ENCODE results near the gene SPIN1. TPM values are rescaled to one million over a fixed set of nuclear protein-coding genes. Genes with fewer than 3 reads are reported as not detected.
A peak's percentile ranks its signal among the peaks of the same experiment; 100 is the strongest.

The SPIN1 gene
- total and polyA plus RNA-seq, 4 donors = 22.6 to 135 (median 35.3) TPM

- peak overlapping the region; percentile 92 for H3K4me3 ChIP-seq
- no peak for TF ChIP-seq CTCF (IDR thresholded peaks at IDR 0.05; ENCODE audit: control extremely low read depth, extremely low read depth)
- peak overlapping the region; percentile 85 to 97 for H3K9ac ChIP-seq (ENCODE audit: insufficient read depth in 1 of 2, low read length in 2 of 2)
- peaks cover 0 to 2% (median 0%) of the 10 kb centered on the region in 4 donors for H3K9me3 ChIP-seq (ENCODE audit: control insufficient read depth in 4 of 4, insufficient read depth in 3 of 4, low read length in 3 of 4)
- peak in 1 of 3 donors; percentile 56 for DNase-seq
- peak overlapping the region; percentile 74 to 99 for H3K27ac ChIP-seq (ENCODE audit: low read depth in 1 of 2, low read length in 1 of 2)
- no peaks in the 10 kb centered on the region for H3K27me3 ChIP-seq (ENCODE audit: control insufficient read depth in 3 of 3, insufficient read depth in 3 of 3, low read length in 2 of 3)
- peak; percentile 4 for ATAC-seq (ENCODE audit: insufficient read depth, low FRiP score)
- no peaks in the 10 kb centered on the region for H3K36me3 ChIP-seq (ENCODE audit: control insufficient read depth in 4 of 4, insufficient read depth in 4 of 4, low read length in 4 of 4)
- 29 to 31% methylated on average over 14 of the region's 14 CpGs for WGBS, 2 donors
- H3K4me1 ChIP-seq (ENCODE audit: control insufficient read depth in 5 of 5, insufficient read depth in 5 of 5, low read length in 5 of 5) = peaks cover 0 to 31% (median 8%) of the 10 kb centered on the region in 5 donors
Observed at GRCh38 chr9:88387036-88387551, 1.1 kb upstream of the SPIN1 start.

GRCh38 chr9:88387552-88388202, 567 bp upstream of the SPIN1 start:
- no peaks in the 10 kb centered on the region for H3K27me3 ChIP-seq (ENCODE audit: control insufficient read depth in 3 of 3, insufficient read depth in 3 of 3, low read length in 2 of 3)
- peak overlapping the region; percentile 92 for H3K4me3 ChIP-seq
- no peaks in the 10 kb centered on the region for H3K36me3 ChIP-seq (ENCODE audit: control insufficient read depth in 4 of 4, insufficient read depth in 4 of 4, low read length in 4 of 4)
- peaks cover 0 to 37% (median 8%) of the 10 kb centered on the region in 5 donors for H3K4me1 ChIP-seq (ENCODE audit: control insufficient read depth in 5 of 5, insufficient read depth in 5 of 5, low read length in 5 of 5)
- TF ChIP-seq CTCF (IDR thresholded peaks at IDR 0.05; ENCODE audit: control extremely low read depth, extremely low read depth) = no peak
- H3K27ac ChIP-seq (ENCODE audit: low read depth in 1 of 2, low read length in 1 of 2) = peak overlapping the region; percentile 74 to 99
- peaks cover 0 to 2% (median 0%) of the 10 kb centered on the region in 4 donors for H3K9me3 ChIP-seq (ENCODE audit: control insufficient read depth in 4 of 4, insufficient read depth in 3 of 4, low read length in 3 of 4)
- ATAC-seq (ENCODE audit: insufficient read depth, low FRiP score) (peak; percentile 22), DNase-seq (peak; percentile 67 to 85 (median 80))
- 1 to 2% methylated on average over 40 of the region's 40 CpGs for WGBS, 2 donors
- H3K9ac ChIP-seq (ENCODE audit: insufficient read depth in 1 of 2, low read length in 2 of 2) = peak overlapping the region; percentile 85 to 97

- no peak for TF ChIP-seq CTCF (IDR thresholded peaks at IDR 0.05; ENCODE audit: control extremely low read depth, extremely low read depth)
- DNase-seq (peak; percentile 84 to 85 (median 84)), ATAC-seq (ENCODE audit: insufficient read depth, low FRiP score) (peak; percentile 41)
- peak overlapping the region; percentile 82 to 99 for H3K27ac ChIP-seq (ENCODE audit: low read depth in 1 of 2, low read length in 1 of 2)
- WGBS, 2 donors = 1 to 2% methylated on average over 46 to 70 of the region's 71 CpGs
- H3K27me3 ChIP-seq (ENCODE audit: control insufficient read depth in 3 of 3, insufficient read depth in 3 of 3, low read length in 2 of 3) = no peaks in the 10 kb centered on the region
- peak overlapping the region; percentile 97 for H3K4me3 ChIP-seq
- peaks cover 0 to 2% (median 0%) of the 10 kb centered on the region in 4 donors for H3K9me3 ChIP-seq (ENCODE audit: control insufficient read depth in 4 of 4, insufficient read depth in 3 of 4, low read length in 3 of 4)
- no peaks in the 10 kb centered on the region for H3K36me3 ChIP-seq (ENCODE audit: control insufficient read depth in 4 of 4, insufficient read depth in 4 of 4, low read length in 4 of 4)
- peak overlapping the region; percentile 65 to 96 for H3K9ac ChIP-seq (ENCODE audit: insufficient read depth in 1 of 2, low read length in 2 of 2)
- H3K4me1 ChIP-seq (ENCODE audit: control insufficient read depth in 5 of 5, insufficient read depth in 5 of 5, low read length in 5 of 5) = peaks cover 0 to 41% (median 7%) of the 10 kb centered on the region in 5 donors
Observed at GRCh38 chr9:88388886-88389605, 802 bp downstream of the SPIN1 start.
